ENCODE data around the gene PAK6.

GRCh38 chr15:40190591-40190990 is 48.3 kb upstream of the PAK6 start:
- TF ChIP-seq CTCF (IDR thresholded peaks at IDR 0.05) (no peak), POLR2A (IDR thresholded peaks at IDR 0.05) (no peak)

Measured in heart left ventricle (tissue), 13 donors.